Hepatocyte (in vitro differentiated cells): ENCODE measurements around the gene TCF12.

Experiments used
- EZH2 ChIP-seq: fragments of 200-600 bp; sonication (generic); IDR thresholded peaks from 2 replicates; pipeline ENCODE4 v1.6.1; 2016; ENCODE audit warnings: antibody characterized with exemption, mild to moderate bottlenecking, borderline replicate concordance
- EZH2phosphoT487 ChIP-seq: fragments of 200-600 bp; sonication (generic); IDR thresholded peaks from one replicate; pipeline ENCODE4 v1.6.1; 2018; ENCODE audit warnings: antibody characterized with exemption, mild to moderate bottlenecking, low read depth, moderate library complexity; ENCODE audit not compliant: unreplicated experiment, severe bottlenecking
- TF ChIP-seq, protein P1 (sequence below): fragments of 200-600 bp; sonication (generic); IDR thresholded peaks from 2 replicates; pipeline ENCODE4 v1.5.1; 2016; ENCODE audit warnings: antibody characterized with exemption, mild to moderate bottlenecking; ENCODE audit not compliant: poor library complexity

DNA sequence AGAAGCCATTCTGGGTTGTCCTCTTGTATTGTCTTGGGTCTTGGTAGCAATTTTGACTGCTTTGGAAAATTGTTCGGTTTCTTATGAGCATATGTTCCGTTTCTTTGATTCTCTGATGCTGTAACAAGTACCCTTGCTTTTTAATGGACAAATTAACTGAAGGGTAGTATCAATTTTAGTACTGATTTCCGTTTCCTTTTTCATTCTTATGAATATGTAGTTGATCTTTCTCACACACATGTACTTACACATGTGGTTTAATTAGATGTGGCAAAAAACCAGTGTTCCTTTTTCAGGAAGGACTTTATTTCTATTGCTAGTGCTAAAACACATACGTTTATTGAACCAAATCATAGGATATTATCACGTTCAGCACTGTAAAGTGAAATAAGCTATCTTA is 119.1 kb downstream of the TCF12 start:
- no peak for TF ChIP-seq EZH2phosphoT487
- TF ChIP-seq, protein P1, sequence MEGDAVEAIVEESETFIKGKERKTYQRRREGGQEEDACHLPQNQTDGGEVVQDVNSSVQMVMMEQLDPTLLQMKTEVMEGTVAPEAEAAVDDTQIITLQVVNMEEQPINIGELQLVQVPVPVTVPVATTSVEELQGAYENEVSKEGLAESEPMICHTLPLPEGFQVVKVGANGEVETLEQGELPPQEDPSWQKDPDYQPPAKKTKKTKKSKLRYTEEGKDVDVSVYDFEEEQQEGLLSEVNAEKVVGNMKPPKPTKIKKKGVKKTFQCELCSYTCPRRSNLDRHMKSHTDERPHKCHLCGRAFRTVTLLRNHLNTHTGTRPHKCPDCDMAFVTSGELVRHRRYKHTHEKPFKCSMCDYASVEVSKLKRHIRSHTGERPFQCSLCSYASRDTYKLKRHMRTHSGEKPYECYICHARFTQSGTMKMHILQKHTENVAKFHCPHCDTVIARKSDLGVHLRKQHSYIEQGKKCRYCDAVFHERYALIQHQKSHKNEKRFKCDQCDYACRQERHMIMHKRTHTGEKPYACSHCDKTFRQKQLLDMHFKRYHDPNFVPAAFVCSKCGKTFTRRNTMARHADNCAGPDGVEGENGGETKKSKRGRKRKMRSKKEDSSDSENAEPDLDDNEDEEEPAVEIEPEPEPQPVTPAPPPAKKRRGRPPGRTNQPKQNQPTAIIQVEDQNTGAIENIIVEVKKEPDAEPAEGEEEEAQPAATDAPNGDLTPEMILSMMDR: no peak
- TF ChIP-seq EZH2: no peak
